Psoas muscle (tissue), 8 donors: ENCODE data around the gene MOXD1. TPM values are rescaled to one million over a fixed set of nuclear protein-coding genes. Genes with fewer than 3 reads are reported as not detected.

Experiments used
- ATAC-seq, 4 donors: fragments of 200-7000 bp; cut with Tn5 transposase; one replicate each; pipeline ENCODE4 v1.9.1; 2020; ENCODE audit warnings: moderate library complexity in 3 of 4, mild to moderate bottlenecking in 2 of 4
- DNase-seq, 2 donors: peaks; one replicate each; pipeline ENCODE4 v3.0.0-alpha.2; 2020
- H3K27ac ChIP-seq: fragments of 200-600 bp; one replicate; pipeline ENCODE4 v1.8.0; 2022
- H3K27me3 ChIP-seq, 3 donors: fragments of 200-600 bp in 1 of 3; one replicate each; pipeline versions ENCODE4 v1.6.1 to v1.8.0; 2013 to 2022; ENCODE audit warnings: low read length in 2 of 3, mild to moderate bottlenecking in 2 of 3, moderate library complexity in 1 of 3; ENCODE audit not compliant: insufficient read depth in 3 of 3
- H3K36me3 ChIP-seq, 2 donors: fragments of 200-600 bp in 1 of 2; one replicate each; pipeline versions ENCODE4 v1.6.1 to v1.8.0; 2013 to 2022; ENCODE audit warnings: low read depth in 1 of 2, mild to moderate bottlenecking in 1 of 2, moderate library complexity in 1 of 2; ENCODE audit not compliant: insufficient read depth in 1 of 2
- H3K4me1 ChIP-seq: fragments of 200-600 bp; one replicate; pipeline ENCODE4 v1.8.0; 2022
- H3K4me3 ChIP-seq: fragments of 200-600 bp; one replicate; pipeline ENCODE4 v1.8.0; 2022; ENCODE audit warnings: mild to moderate bottlenecking
- H3K9me3 ChIP-seq: fragments of 200-600 bp; one replicate; pipeline ENCODE4 v1.8.0; 2022
- CTCF ChIP-seq: fragments of 200-600 bp; IDR thresholded peaks from one replicate; pipeline ENCODE4 v1.8.0; 2022; ENCODE audit warnings: antibody characterized with exemption
- WGBS, 3 donors: extraction: QIAGEN DNeasy Blood & Tissue Kit; methylation state at CpG; one replicate each; pipeline versions ENCODE4 v1.1.6 to v1.1.7; 2013; 5-methylcytosine and 5-hydroxymethylcytosine counted together
- intact Hi-C, 2 donors: fragments of 100-400 bp; cut with DNase I; formaldehyde crosslinking; loops; one replicate each; pipeline versions ENCODE4 v1.11.0 to v1.14.2; 2022
- polyA plus RNA-seq, 3 donors: library from polyadenylated mRNA; stranded (reverse); fragments of 200-250 nt; gene quantifications; one replicate each; pipeline ENCODE4 v1.2.3, GENCODE V29; 2013
- total RNA-seq, 4 donors: library from RNA; stranded (reverse); fragmentation: NEBNext Ultra II Directional in 2 of 4; extraction: Animal tissue kit (Norgen Biotek cat#: 25700) in 2 of 4; gene quantifications; one replicate each; pipeline versions ENCODE4 v1.2.1 to v1.2.4, GENCODE V29; 2021 to 2023
- donor health status: healthy with polysubstance abuse.
- donor health status: DM: no; HTN: no; CAD: no; lungs with moderate emphysema.
- donor health status: Bipolar disorder and iron deficiency.
- donor health status: healthy.
- donor health status: DM: yes; HTN: yes; CAD: no.
- donor health status: DM: no; HTN: no; CAD: no.
- donor health status: DM: no; HTN: no; CAD: no.
- donor health status: DM: yes; HTN: yes; CAD: no.

The MOXD1 gene
- total and polyA plus RNA-seq, 7 donors = 0.10 to 0.58 (median 0.30) TPM; not detected in 2

GRCh38 chr6:132362442-132363185 lies 38.7 kb downstream of the MOXD1 start:
- H3K9me3 ChIP-seq = no peaks in the 10 kb centered on the region
- intact Hi-C loops = no loop called here
- TF ChIP-seq CTCF = no peak
- 25 to 30% (median 30%) methylated on average over 6 of the region's 6 CpGs for WGBS, 3 donors
- DNase-seq (no peak), ATAC-seq (no peak)
- no peak overlapping the region for H3K4me3 ChIP-seq
- H3K27me3 ChIP-seq = no peaks in the 10 kb centered on the region
- no peak overlapping the region for H3K27ac ChIP-seq
- H3K4me1 ChIP-seq = no peaks in the 10 kb centered on the region
- H3K36me3 ChIP-seq = no peaks in the 10 kb centered on the region

- Histone ChIP-seq H3K4me1 (no peaks in the 10 kb centered on the region), H3K27ac (no peak overlapping the region), H3K27me3 (no peaks in the 10 kb centered on the region), H3K9me3 (no peaks in the 10 kb centered on the region), H3K36me3 (no peaks in the 10 kb centered on the region), H3K4me3 (no peak overlapping the region)
- DNase-seq (no peak), ATAC-seq (no peak)
- intact Hi-C loops = no loop called here
- TF ChIP-seq CTCF = no peak
- 71 to 81% (median 77%) methylated on average over 1 of the region's 1 CpG for WGBS, 3 donors
Measured at GRCh38 chr6:132361101-132361500, 40.2 kb downstream of the MOXD1 start.

GRCh38 chr6:132359886-132360285 lies 41.4 kb downstream of the MOXD1 start:
- Histone ChIP-seq H3K9me3 (no peaks in the 10 kb centered on the region), H3K4me3 (no peak overlapping the region), H3K4me1 (no peaks in the 10 kb centered on the region), H3K27ac (no peak overlapping the region), H3K27me3 (no peaks in the 10 kb centered on the region), H3K36me3 (no peaks in the 10 kb centered on the region)
- no peak for ATAC-seq
- TF ChIP-seq CTCF = no peak
- WGBS, 3 donors = 27 to 43% (median 27%) methylated on average over 2 of the region's 2 CpGs
- intact Hi-C loops = no loop called here
- DNase-seq = no peak

GRCh38 chr6:132357120-132357519 lies 44.2 kb downstream of the MOXD1 start:
- Histone ChIP-seq H3K36me3 (no peaks in the 10 kb centered on the region), H3K27ac (no peak overlapping the region), H3K4me3 (no peak overlapping the region), H3K27me3 (no peaks in the 10 kb centered on the region), H3K9me3 (no peaks in the 10 kb centered on the region), H3K4me1 (no peaks in the 10 kb centered on the region)
- intact Hi-C loops = no loop called here
- ATAC-seq (no peak), DNase-seq (no peak)
- no peak for TF ChIP-seq CTCF
